Rectal smooth muscle tissue (tissue), 1 donor: ENCODE results near the gene FBLN5.
A peak's percentile ranks its signal among the peaks of the same experiment; 100 is the strongest.

ENCODE experiments used
- H3K27ac ChIP-seq: one replicate; pipeline ENCODE4 v1.7.0; 2013; ENCODE audit warnings: low read depth, low read length, inconsistent platforms
- H3K27me3 ChIP-seq: one replicate; pipeline ENCODE4 v1.7.0; 2013; ENCODE audit warnings: low read length; ENCODE audit not compliant: control insufficient read depth, insufficient read depth
- H3K36me3 ChIP-seq: one replicate; pipeline ENCODE4 v1.7.0; 2013; ENCODE audit warnings: low read length; ENCODE audit not compliant: control insufficient read depth, insufficient read depth
- H3K4me1 ChIP-seq: one replicate; pipeline ENCODE4 v1.7.0; 2013; ENCODE audit warnings: low read length; ENCODE audit not compliant: control insufficient read depth, insufficient read depth
- H3K4me3 ChIP-seq: one replicate; pipeline ENCODE4 v1.7.0; 2013; ENCODE audit warnings: low read length
- H3K9ac ChIP-seq: one replicate; pipeline ENCODE4 v1.7.0; 2013; ENCODE audit warnings: low read length

FBLN5 gene, protein sequence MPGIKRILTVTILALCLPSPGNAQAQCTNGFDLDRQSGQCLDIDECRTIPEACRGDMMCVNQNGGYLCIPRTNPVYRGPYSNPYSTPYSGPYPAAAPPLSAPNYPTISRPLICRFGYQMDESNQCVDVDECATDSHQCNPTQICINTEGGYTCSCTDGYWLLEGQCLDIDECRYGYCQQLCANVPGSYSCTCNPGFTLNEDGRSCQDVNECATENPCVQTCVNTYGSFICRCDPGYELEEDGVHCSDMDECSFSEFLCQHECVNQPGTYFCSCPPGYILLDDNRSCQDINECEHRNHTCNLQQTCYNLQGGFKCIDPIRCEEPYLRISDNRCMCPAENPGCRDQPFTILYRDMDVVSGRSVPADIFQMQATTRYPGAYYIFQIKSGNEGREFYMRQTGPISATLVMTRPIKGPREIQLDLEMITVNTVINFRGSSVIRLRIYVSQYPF

GRCh38 chr14:91947475-91948184 lies at the start of gene FBLN5:
Gene FBLN5 (minus strand): TSS chr14:91947694. CDS start chr14:91947229, 465 bp downstream.
- Histone ChIP-seq H3K27me3 (no peaks in the 10 kb centered on the region), H3K4me1 (peaks cover 4% of the 10 kb centered on the region), H3K36me3 (no peaks in the 10 kb centered on the region), H3K9ac (peak within 1 kb of the TSS; percentile 11), H3K4me3 (peak within 1 kb of the TSS; percentile 69), H3K27ac (peak within 1 kb of the TSS; percentile 56)

DNA sequence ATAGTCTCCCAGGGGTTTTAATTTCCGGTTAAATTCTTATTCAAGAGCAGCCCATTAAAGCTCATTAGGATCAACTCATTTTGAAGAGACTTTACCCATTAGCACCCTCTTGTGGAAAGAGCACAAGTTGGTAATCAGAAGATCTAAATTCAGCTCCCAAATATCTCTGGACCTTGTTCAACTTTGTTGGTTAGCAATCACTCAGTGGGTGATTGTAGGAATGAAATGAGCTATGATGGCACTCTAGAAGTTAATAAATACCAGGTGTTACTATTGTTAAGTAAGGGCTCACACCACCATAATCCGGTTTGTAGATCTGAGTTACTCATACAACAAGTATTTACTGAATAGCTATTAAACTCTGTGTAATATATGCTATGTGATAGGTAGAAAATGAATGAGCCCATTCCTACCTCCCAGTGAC lies 49.5 kb upstream of the FBLN5 start:
- Histone ChIP-seq H3K4me3 (no peak overlapping the region), H3K27me3 (no peaks in the 10 kb centered on the region), H3K36me3 (peaks cover 3% of the 10 kb centered on the region), H3K9ac (no peak overlapping the region), H3K27ac (no peak overlapping the region), H3K4me1 (no peaks in the 10 kb centered on the region)

- no peak overlapping the region for H3K4me3 ChIP-seq
- peaks cover 9% of the 10 kb centered on the region for H3K4me1 ChIP-seq
- no peak overlapping the region for H3K27ac ChIP-seq
- no peaks in the 10 kb centered on the region for H3K27me3 ChIP-seq
- no peak overlapping the region for H3K9ac ChIP-seq
- H3K36me3 ChIP-seq = peaks cover 26% of the 10 kb centered on the region
Observed at GRCh38 chr14:91987192-91987591, 39.7 kb upstream of the FBLN5 start.

DNA sequence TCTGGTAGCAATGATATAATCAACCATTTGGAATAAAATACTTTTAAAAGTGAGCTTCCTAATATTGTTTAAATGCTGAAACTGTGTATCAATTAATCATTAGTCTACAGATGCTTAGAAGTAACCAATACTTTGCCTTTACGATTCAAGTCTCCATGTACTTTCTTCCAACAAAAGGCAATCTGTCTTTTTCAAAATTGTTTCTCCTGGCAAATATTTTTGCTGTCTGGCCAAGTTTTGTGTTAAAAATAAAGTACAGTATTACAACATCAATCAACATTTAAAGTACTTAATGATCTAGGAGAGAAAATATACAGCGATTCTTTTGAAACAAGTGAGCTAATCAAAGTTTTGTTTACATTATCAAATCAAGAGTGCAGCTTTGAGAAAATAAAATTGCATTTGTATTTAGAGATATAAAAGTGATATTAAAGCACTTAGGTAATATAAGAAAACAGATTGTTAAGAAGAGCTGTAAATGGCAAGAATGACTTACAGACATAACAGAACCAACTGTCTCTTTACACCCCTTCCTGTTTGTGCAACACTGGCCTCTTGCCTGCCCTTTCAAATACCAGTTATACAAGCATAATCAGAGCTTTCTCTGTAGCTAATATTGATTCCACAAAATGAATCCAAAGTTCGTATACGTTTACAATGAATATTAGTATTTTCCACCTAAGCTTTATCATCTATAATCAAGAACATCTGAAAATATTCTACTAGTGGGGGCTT lies 38.2 kb upstream of the FBLN5 start:
- no peaks in the 10 kb centered on the region for H3K27me3 ChIP-seq
- no peak overlapping the region for H3K27ac ChIP-seq
- no peak overlapping the region for H3K4me3 ChIP-seq
- H3K4me1 ChIP-seq = peaks cover 9% of the 10 kb centered on the region
- peaks cover 20% of the 10 kb centered on the region for H3K36me3 ChIP-seq
- H3K9ac ChIP-seq = no peak overlapping the region

DNA sequence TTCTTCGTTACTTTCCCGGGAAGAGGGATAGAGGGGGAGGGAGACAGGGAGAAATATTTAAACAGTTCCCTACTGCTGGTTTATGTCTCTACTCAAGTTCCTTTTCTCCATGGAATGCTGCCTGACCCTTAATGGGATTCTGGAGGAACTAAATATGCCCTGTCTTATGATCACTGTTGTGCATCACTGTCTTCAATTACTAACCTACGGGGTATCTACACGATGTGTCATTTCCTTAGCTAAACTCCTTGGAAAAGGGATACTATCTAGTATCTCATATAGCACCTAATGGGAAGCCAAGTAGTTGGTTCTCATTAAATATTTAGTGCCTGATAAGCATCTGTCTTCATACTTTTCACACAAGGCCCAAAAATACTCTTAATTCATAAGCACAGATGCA lies 37.5 kb upstream of the FBLN5 start:
- H3K9ac ChIP-seq = no peak overlapping the region
- H3K27ac ChIP-seq = no peak overlapping the region
- H3K4me3 ChIP-seq = no peak overlapping the region
- H3K4me1 ChIP-seq = peaks cover 11% of the 10 kb centered on the region
- no peaks in the 10 kb centered on the region for H3K27me3 ChIP-seq
- H3K36me3 ChIP-seq = peaks cover 20% of the 10 kb centered on the region

- Histone ChIP-seq H3K4me3 (no peak overlapping the region), H3K27me3 (no peaks in the 10 kb centered on the region), H3K4me1 (peaks cover 11% of the 10 kb centered on the region), H3K9ac (no peak overlapping the region), H3K27ac (no peak overlapping the region), H3K36me3 (peaks cover 20% of the 10 kb centered on the region)
Observed at GRCh38 chr14:91983588-91983987, 36.1 kb upstream of the FBLN5 start.

GRCh38 chr14:91980157-91980556 lies 32.7 kb upstream of the FBLN5 start:
- Histone ChIP-seq H3K4me1 (peaks cover 5% of the 10 kb centered on the region), H3K4me3 (no peak overlapping the region), H3K36me3 (peaks cover 9% of the 10 kb centered on the region), H3K27ac (no peak overlapping the region), H3K9ac (no peak overlapping the region), H3K27me3 (no peaks in the 10 kb centered on the region)

DNA sequence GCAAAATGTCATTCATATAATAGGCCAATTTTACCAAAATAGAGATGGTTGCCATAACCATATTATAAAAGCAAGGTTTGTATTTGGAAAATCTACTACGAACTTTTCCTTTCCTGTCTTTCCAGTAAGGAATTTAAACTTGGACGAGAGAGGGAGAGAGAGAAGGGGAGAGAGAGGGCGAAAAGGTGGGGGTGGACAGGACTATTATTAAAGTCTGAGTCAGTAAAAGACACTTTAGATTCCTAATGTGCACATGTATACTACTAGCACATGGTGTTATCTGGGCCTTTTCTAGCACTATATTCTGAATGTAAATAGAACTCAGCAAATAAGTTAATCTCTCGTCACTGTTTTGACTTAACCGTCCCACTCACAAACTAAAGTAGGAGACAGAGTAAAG lies 30.4 kb upstream of the FBLN5 start:
- no peak overlapping the region for H3K27ac ChIP-seq
- no peak overlapping the region for H3K4me3 ChIP-seq
- H3K27me3 ChIP-seq = no peaks in the 10 kb centered on the region
- H3K9ac ChIP-seq = no peak overlapping the region
- H3K36me3 ChIP-seq = peaks cover 7% of the 10 kb centered on the region
- H3K4me1 ChIP-seq = peaks cover 5% of the 10 kb centered on the region

GRCh38 chr14:91975763-91976162 lies 28.3 kb upstream of the FBLN5 start:
- Histone ChIP-seq H3K27me3 (no peaks in the 10 kb centered on the region), H3K4me1 (peaks cover 5% of the 10 kb centered on the region), H3K4me3 (no peak overlapping the region), H3K9ac (no peak overlapping the region), H3K36me3 (peaks cover 6% of the 10 kb centered on the region), H3K27ac (no peak overlapping the region)

DNA sequence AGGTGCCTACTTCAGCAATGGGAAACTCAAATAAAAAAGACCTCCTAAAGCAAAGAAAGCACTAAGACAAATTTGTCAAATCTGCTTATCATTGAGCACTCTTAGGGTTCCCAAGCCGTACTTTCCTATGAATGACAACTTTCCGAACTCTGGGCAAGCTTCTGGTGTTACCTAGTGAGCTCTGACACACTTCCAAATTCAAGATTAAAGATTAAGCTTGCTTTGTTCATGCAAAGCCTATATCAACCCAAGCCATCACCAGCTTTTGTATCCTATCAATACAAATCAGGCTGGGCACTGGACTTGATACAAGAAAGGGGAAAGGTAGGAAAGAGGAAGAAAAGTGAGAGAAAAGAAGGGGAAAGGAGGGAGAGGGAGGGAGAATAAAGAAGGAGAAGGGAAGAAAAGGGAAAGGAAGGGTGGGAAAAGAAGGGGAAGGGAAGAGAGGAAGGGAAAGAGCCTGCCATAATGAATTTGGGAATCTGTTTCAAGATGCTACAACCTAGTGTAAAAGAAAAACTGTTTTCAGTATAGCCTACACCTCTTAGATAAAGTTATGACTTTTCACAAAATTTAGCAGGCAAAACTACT lies 23.8 kb upstream of the FBLN5 start:
- H3K9ac ChIP-seq = no peak overlapping the region
- H3K36me3 ChIP-seq = peaks cover 5% of the 10 kb centered on the region
- H3K27me3 ChIP-seq = no peaks in the 10 kb centered on the region
- no peak overlapping the region for H3K4me3 ChIP-seq
- no peak overlapping the region for H3K27ac ChIP-seq
- no peaks in the 10 kb centered on the region for H3K4me1 ChIP-seq

GRCh38 chr14:91968280-91968679 lies 20.8 kb upstream of the FBLN5 start:
- no peaks in the 10 kb centered on the region for H3K4me1 ChIP-seq
- no peak overlapping the region for H3K9ac ChIP-seq
- no peaks in the 10 kb centered on the region for H3K27me3 ChIP-seq
- no peak overlapping the region for H3K27ac ChIP-seq
- no peak overlapping the region for H3K4me3 ChIP-seq
- peaks cover 2% of the 10 kb centered on the region for H3K36me3 ChIP-seq

- Histone ChIP-seq H3K36me3 (no peaks in the 10 kb centered on the region), H3K27me3 (no peaks in the 10 kb centered on the region), H3K4me3 (no peak overlapping the region), H3K4me1 (no peaks in the 10 kb centered on the region), H3K9ac (no peak overlapping the region), H3K27ac (no peak overlapping the region)
Observed at GRCh38 chr14:91964724-91965123, 17.2 kb upstream of the FBLN5 start.
